Measurements from ENCODE around the gene XRCC5.

DNA sequence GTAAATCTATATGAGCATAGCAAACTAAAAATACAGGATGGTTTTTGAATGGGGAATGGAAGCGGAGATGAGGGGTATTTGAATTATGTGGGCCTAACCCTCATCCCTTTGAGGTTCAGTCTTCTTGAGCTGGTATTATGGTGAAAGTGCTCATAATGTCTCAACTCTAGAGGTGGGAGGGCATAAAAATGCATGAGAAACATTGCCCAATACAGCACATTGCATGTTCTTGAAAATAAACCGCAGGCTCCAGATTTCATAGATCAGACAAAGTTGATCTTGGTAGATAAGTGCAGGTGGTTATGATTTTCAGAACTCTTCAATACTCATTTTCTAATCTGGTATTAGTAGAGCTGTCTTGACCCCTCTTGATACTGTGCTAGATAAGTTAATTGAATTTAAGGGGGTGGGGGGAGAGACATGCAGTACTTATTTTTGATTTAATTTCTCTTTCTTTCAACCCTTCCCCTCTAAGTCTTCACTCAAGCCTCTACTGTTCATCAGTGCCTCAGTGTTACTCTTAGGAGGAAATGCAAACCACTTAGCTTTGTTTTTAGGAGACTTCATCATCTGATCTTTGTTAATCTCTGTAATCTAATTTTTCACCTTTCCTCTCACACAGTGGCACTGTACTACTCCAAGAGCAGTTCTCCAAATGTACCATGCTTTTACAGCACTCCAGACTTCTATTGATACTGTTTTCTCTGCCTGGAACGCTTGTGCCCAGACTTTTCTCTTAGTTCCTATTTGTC lies 22.2 kb downstream of the XRCC5 start:
- TF ChIP-seq, protein P1, sequence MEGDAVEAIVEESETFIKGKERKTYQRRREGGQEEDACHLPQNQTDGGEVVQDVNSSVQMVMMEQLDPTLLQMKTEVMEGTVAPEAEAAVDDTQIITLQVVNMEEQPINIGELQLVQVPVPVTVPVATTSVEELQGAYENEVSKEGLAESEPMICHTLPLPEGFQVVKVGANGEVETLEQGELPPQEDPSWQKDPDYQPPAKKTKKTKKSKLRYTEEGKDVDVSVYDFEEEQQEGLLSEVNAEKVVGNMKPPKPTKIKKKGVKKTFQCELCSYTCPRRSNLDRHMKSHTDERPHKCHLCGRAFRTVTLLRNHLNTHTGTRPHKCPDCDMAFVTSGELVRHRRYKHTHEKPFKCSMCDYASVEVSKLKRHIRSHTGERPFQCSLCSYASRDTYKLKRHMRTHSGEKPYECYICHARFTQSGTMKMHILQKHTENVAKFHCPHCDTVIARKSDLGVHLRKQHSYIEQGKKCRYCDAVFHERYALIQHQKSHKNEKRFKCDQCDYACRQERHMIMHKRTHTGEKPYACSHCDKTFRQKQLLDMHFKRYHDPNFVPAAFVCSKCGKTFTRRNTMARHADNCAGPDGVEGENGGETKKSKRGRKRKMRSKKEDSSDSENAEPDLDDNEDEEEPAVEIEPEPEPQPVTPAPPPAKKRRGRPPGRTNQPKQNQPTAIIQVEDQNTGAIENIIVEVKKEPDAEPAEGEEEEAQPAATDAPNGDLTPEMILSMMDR (conservative IDR thresholded peaks at IDR 0.05; ENCODE audit: low read depth, low read length), result no peak
- TF ChIP-seq EZH2phosphoT487 (IDR thresholded peaks at IDR 0.05; ENCODE audit: borderline replicate concordance, low read length), result no peak

Data from PC-3 (cell line).